GM21576 (cell line): ENCODE data around the gene KLC3.
"Not testable (repeated sequence)": the region's sequence is repeated elsewhere in the genome, so short reads cannot be mapped to it uniquely, and the experiment has no call there.

Experiments
- ATAC-seq: cut with Tn5 transposase; IDR thresholded peaks from one replicate; pipeline ENCODE4 v1.9.1; 2021; ENCODE audit warnings: mild to moderate bottlenecking, moderate library complexity; ENCODE audit not compliant: unreplicated experiment

The KLC3 gene

GRCh38 chr19:45315304-45315703 is 25.2 kb upstream of the KLC3 start:
- ATAC-seq = no peak

GRCh38 chr19:45320997-45321775 is 19.4 kb upstream of the KLC3 start:
- no peak for ATAC-seq

GRCh38 chr19:45321848-45322247 is 18.7 kb upstream of the KLC3 start:
- ATAC-seq = no peak

- no peak for ATAC-seq
Measured at GRCh38 chr19:45322311-45322710, 18.2 kb upstream of the KLC3 start.

- no peak for ATAC-seq
Measured at GRCh38 chr19:45322744-45323281, 17.7 kb upstream of the KLC3 start, which contains the start of gene CKM. Gene CKM, minus strand, starts transcription at chr19:45322875. Its CDS starts 3,162 bp downstream, at chr19:45319713.

GRCh38 chr19:45323671-45324081 is 16.9 kb upstream of the KLC3 start:
- no peak for ATAC-seq

GRCh38 chr19:45324349-45324907 is 16.1 kb upstream of the KLC3 start:
- no peak for ATAC-seq

- no peak for ATAC-seq
Measured at GRCh38 chr19:45327404-45328143, 13.0 kb upstream of the KLC3 start.

GRCh38 chr19:45331411-45331810 is 9.1 kb upstream of the KLC3 start:
- ATAC-seq = no peak

GRCh38 chr19:45333609-45334303 is 6.8 kb upstream of the KLC3 start:
- no peak for ATAC-seq

- not testable (repeated sequence) for ATAC-seq
Measured at GRCh38 chr19:45334881-45335280, 5.7 kb upstream of the KLC3 start.

GRCh38 chr19:45336696-45337251 is 3.8 kb upstream of the KLC3 start:
- no peak for ATAC-seq

- no peak for ATAC-seq
Measured at GRCh38 chr19:45339629-45340028, 921 bp upstream of the KLC3 start.

GRCh38 chr19:45340899-45341453 is 426 bp downstream of the KLC3 start:
- no peak for ATAC-seq

GRCh38 chr19:45342911-45343310 is 2.4 kb downstream of the KLC3 start:
- ATAC-seq = no peak

- ATAC-seq = no peak
Measured at GRCh38 chr19:45344621-45345505, 4.3 kb downstream of the KLC3 start.

GRCh38 chr19:45345506-45345860 is 4.9 kb downstream of the KLC3 start:
- no peak for ATAC-seq

GRCh38 chr19:45346449-45346848 is 5.9 kb downstream of the KLC3 start:
- ATAC-seq = no peak

- no peak for ATAC-seq
Measured at GRCh38 chr19:45347570-45348366, 7.2 kb downstream of the KLC3 start.
